GM21390 (cell line): ENCODE data around the gene TBX5.

ENCODE experiments used
- ATAC-seq: cut with Tn5 transposase; IDR thresholded peaks from one replicate; pipeline ENCODE4 v1.9.1; 2021; ENCODE audit not compliant: unreplicated experiment

The TBX5 gene

DNA sequence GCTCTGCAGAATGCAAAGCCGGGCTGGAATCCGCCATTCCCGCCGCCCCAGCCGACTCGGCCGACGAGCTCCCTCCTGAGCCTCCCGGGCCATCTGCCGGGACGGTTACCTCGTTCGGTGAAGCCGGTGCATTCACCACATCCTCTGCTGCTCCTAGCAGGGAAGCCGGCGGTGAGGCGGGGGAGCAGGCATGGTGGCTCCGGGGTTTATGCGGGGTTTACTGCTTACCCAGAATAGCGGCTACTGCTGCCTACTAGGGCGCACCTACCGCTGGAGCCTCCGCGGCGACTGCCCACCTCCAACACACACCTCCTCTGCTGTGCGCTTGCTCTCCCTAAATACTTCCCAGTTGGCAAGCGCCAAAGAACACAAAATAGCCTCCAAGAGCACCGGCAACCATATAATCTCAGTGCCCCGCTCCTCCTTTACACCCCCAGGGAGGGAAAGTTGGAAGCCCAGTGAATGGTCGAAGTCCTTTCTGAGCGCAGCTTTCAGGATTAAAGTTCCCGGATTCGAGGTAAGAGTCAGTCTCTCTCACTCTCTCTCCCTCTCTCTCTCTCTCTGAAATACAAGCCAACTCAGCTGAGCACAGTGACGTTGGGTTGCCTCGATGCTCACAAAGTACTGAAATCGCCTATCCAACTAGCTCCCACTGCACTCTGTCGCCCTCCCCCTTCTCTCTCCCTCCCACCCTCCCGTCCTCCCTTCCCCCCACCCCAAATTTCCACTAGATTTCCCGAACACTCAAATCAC, at the start of gene TBX5:
TSS of gene TBX5 (minus strand) at position 626 of the 753 bp plus-strand sequence. CDS start 2,246 bp downstream, outside the sequence.
- no peak for ATAC-seq

DNA sequence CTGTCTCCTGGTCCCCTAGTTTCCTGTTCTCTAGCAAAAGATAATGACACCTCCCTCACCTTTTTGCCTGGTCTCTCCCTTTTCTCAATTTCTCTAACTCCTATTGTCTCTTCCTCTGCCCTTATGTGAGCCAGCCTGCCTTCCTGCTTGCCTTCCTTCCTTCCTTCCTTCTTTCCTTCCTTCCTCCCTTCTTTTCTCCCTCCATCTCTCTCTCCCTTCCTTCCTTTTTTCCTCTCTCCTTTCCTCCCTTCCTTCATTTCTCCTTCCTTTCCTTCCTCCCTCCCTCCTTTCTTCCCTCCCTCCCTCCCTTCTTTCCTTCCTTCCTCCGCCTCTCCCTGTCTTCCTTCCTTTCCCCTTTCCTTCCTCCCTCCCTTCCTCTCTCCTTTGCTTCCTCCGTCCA, 45.7 kb upstream of the TBX5 start:
- ATAC-seq, result no peak

- ATAC-seq, result no peak
Observed at GRCh38 chr12:114450515-114451300, 44.8 kb upstream of the TBX5 start.

DNA sequence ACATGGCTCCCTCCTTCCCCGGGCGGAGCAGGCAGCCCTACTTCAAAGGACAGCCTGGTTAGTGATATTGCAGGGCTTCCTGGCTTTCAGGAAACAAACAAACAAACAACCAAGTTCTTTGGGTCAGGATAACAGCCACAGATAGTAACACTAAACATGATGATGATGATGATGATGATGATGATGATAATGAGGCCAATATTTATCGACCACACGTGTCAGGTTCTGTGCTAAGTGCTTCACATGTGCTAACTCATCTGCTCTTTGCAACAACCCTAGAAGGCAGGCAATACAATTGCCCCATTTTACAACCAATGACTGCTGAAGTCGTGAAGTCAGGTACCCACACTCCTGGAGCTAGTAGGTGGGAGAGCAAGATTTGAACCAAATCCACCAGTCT, 44.1 kb upstream of the TBX5 start:
- no peak for ATAC-seq

GRCh38 chr12:114448618-114448933, 42.6 kb upstream of the TBX5 start:
- ATAC-seq, result no peak

DNA sequence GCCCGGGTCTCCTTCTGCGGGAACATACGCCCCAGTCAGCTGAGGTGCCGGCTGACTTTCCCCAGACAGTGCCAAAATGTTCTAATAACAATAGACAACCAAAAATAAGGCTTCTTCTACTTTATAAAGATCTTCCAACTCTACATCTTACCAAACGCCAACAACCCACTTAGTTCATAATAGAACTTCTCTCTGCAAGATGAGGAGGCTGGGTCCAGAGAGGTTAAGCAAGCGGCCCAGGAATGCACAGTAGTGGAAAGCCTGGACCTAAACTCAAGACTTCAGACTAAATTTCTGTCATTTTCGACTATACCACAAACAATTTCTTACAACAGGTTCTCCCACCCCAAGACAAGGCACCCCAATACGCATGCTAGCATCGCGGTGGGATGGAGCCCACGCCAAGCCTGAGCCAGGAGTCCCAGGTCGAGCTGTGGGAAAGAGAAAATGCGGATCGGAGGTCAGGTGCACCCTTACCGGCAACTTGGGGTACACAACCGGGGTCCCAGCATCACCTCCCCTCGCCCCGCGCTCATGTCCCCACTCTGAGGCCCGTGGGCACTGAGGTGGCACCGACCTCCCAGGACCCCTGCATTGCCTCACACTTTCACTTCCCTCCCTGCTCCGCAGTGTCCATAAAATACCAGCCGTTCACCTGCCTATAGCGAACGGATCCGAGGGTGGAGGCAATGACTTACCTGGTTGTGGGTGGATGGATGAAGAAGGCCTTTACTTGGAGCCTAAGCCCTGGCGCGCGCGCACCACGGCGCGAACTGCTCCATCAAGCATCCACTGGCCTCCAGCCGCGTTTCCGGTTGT, 42.1 kb upstream of the TBX5 start:
- no peak for ATAC-seq

DNA sequence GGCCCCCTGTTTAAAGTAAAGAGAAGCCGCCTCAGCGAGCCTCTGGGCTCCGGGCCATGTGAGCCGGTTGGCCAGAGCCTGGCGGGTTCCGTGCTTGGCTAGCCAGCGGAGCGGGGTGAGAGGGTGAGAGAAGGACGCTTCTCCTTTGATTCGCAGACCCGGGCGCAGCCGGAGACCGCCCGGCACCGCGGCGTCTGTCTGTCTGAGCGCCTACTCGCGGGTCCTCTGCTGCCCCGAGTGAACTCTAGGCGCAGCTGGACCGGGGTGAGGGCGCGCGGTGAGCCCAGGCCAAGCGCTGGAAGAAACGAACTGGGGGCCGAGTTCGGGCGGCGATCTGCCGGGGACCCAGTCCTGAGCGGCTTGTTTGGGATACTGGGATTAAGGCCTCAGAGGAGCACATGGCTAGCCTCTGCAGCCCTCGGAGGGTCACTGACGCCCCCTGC, 41.4 kb upstream of the TBX5 start:
- no peak for ATAC-seq

GRCh38 chr12:114445401-114446323, 39.7 kb upstream of the TBX5 start:
- ATAC-seq, result no peak

- no peak for ATAC-seq
Observed at GRCh38 chr12:114444422-114445279, 38.7 kb upstream of the TBX5 start.

GRCh38 chr12:114443607-114444421, 37.9 kb upstream of the TBX5 start:
- ATAC-seq, result no peak

- no peak for ATAC-seq
Observed at GRCh38 chr12:114442578-114442977, 36.6 kb upstream of the TBX5 start.

GRCh38 chr12:114441545-114441944, 35.6 kb upstream of the TBX5 start:
- ATAC-seq, result no peak

DNA sequence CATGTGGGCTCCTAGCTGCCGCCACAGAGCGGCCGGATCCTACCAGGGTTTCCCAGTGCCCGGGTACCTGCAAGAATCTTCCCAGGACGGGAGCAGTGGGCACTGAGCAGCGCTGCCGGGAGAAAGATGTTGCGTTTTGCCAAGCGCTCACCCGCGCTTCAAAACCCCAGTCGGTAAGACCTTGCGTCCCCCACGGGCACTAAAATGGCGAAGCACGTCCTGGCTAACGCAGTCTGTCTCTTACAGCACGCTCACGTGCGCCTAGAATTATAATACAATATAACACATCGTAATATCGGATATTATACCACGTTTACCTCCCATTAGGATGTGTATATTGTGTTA, 35.1 kb upstream of the TBX5 start:
- no peak for ATAC-seq

DNA sequence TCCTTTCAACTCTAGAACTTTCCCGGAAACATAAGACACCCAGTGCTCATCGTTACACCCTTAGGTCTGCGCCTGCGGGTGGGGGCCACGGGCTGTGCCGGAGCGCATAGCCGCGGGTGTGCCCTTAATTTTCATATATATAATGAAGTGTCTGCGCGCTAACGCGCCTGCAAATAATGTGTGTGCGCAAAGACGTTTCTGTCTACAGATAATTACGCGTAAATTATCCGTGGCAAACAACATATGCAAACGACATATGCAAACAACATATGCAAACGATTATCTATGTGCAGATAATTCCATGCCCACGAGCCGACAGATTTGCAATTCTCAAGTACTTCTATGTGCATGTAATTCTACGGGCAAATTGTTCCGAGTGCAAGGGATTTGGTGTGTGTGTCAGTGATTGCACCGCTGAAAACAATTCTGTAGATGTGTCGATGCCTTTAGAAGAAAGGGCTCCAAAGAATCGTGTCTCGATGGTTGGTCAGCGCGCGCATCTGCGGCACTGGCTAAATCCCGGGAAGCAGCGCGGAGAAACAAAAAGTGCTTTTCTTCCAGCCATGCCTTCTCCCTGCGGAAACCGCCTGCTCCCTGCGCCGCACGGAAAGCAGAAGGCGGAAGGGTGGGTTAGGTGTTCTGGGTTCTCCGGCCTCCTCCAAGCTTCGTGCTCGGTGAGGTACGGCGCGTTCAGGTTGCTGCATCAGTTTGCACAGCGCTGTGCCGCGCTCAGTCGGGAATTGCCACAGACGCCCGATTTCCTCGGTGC, 34.5 kb upstream of the TBX5 start:
- no peak for ATAC-seq

GRCh38 chr12:114439817-114440216, 33.9 kb upstream of the TBX5 start:
- ATAC-seq, result no peak

DNA sequence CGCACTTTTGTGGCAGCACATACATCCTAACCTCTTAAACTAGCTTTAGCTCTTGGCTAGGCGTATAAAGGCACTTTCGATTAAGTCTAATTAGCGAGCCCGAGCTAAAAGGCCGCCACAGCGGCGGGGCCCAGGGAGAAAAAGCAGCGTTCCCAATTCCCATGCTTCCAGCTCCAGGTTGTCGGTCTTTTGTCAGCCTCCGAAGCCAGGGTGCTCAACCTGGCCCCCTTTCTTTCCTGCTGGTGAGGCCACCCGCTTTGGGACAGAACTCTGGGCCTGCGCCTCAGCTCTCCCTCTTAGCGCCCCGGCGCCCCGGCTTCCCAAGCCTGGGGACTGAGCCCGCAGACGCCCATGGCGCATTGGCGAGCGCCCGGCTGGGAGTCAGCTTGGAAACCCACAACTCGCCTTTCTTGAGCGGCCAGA, 33.3 kb upstream of the TBX5 start:
- no peak for ATAC-seq

- no peak for ATAC-seq
Observed at GRCh38 chr12:114438635-114439256, 32.8 kb upstream of the TBX5 start.

GRCh38 chr12:114434341-114434740, 28.4 kb upstream of the TBX5 start:
- no peak for ATAC-seq
